Tibial nerve (tissue), 4 donors: ENCODE data around the gene GAB1. TPM values are rescaled to one million over a fixed set of nuclear protein-coding genes. Genes with fewer than 3 reads are reported as not detected.
"Not testable (repeated sequence)": the region's sequence is repeated elsewhere in the genome, so short reads cannot be mapped to it uniquely, and the experiment has no call there.

Experiments used
- DNase-seq, 2 donors: peaks; one replicate each; pipeline ENCODE4 v3.0.0-alpha.2; 2019; ENCODE audit warnings: low spot score in 2 of 2
- H3K27ac ChIP-seq, 4 donors: fragments of 200-600 bp; sonication (generic) in 3 of 4; one replicate each; pipeline ENCODE4 v1.5.1; 2017 to 2019; ENCODE audit warnings: mild to moderate bottlenecking in 1 of 4
- H3K27me3 ChIP-seq, 2 donors: fragments of 200-600 bp; sonication (generic) in 1 of 2; one replicate each; pipeline versions ENCODE4 v1.5.1 to v1.6.0; 2017 to 2019
- H3K36me3 ChIP-seq, 3 donors: fragments of 200-600 bp; sonication (generic); one replicate each; pipeline ENCODE4 v1.5.1; 2018 to 2019
- H3K4me1 ChIP-seq, 4 donors: fragments of 200-600 bp; sonication (generic) in 3 of 4; one replicate each; pipeline ENCODE4 v1.5.1; 2017 to 2019
- H3K4me3 ChIP-seq, 4 donors: fragments of 200-600 bp; sonication (generic) in 3 of 4; one replicate each; pipeline ENCODE4 v1.5.1; 2017 to 2019; ENCODE audit warnings: mild to moderate bottlenecking in 1 of 4, moderate library complexity in 1 of 4
- H3K9me3 ChIP-seq, 4 donors: fragments of 200-600 bp; sonication (generic) in 3 of 4; one replicate each; pipeline ENCODE4 v1.5.1; 2017 to 2019
- EP300 ChIP-seq, 2 donors: sonication (generic); formaldehyde crosslinking; IDR thresholded peaks; one replicate each; pipeline ENCODE4 v1.6.1; 2017; ENCODE audit warnings: antibody characterized with exemption in 2 of 2, mild to moderate bottlenecking in 1 of 2
- POLR2A ChIP-seq, 2 donors: fragments of 450-650 bp; IDR thresholded peaks; one replicate each; pipeline ENCODE4 v1.6.1; 2017; ENCODE audit warnings: antibody characterized with exemption in 2 of 2, mild to moderate bottlenecking in 2 of 2, moderate library complexity in 2 of 2
- WGBS, 2 donors: methylation state at CpG; one replicate each; pipeline ENCODE4 v1.1.5; 2018; 5-methylcytosine and 5-hydroxymethylcytosine counted together
- total RNA-seq, 4 donors: library from RNA; depleted of rRNA; stranded (reverse); fragments of >200 nt; gene quantifications; one replicate each; pipeline ENCODE4 v1.1.0, GENCODE V29; 2016
- TF ChIP-seq, protein P1 (sequence below), 5 experiments: fragments of 200-600 bp in 3 of 5; fragments of 450-650 bp in 2 of 5; sonication (generic) in 3 of 5; IDR thresholded peaks; one replicate each; pipeline ENCODE4 v1.5.1; 2016 to 2019; ENCODE audit warnings: antibody characterized with exemption in 5 of 5, mild to moderate bottlenecking in 3 of 5, moderate library complexity in 2 of 5

The GAB1 gene
- total RNA-seq, 4 donors from 2014 or later = 50.7 to 123 (median 81.4) TPM

DNA sequence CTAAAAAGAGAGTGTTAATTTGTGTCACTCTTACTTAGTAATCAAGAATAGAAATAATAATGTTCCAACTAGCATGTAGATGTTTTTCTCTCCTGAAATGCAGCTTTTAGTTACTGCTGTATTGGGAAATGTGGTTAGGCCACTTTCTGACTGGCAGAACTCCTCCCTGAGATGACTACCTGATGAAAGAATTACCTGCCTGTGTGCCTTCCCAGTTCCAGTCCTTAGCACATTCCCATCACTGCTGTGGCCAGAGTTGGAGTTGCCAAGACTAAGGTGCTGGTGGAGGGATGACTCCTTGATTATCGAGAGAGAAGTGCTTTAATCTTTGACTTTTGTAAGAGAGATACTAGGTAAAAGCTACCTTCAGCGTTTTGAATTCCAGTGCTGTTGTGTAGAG is 9.5 kb downstream of the GAB1 start:
- DNase-seq = no peak
- 54 to 65% methylated on average over 2 of the region's 2 CpGs for WGBS, 2 donors
- TF ChIP-seq EP300 (IDR thresholded peaks at IDR 0.05) = no peak
- no peak for TF ChIP-seq POLR2A (IDR thresholded peaks at IDR 0.05)
- TF ChIP-seq, protein P1, sequence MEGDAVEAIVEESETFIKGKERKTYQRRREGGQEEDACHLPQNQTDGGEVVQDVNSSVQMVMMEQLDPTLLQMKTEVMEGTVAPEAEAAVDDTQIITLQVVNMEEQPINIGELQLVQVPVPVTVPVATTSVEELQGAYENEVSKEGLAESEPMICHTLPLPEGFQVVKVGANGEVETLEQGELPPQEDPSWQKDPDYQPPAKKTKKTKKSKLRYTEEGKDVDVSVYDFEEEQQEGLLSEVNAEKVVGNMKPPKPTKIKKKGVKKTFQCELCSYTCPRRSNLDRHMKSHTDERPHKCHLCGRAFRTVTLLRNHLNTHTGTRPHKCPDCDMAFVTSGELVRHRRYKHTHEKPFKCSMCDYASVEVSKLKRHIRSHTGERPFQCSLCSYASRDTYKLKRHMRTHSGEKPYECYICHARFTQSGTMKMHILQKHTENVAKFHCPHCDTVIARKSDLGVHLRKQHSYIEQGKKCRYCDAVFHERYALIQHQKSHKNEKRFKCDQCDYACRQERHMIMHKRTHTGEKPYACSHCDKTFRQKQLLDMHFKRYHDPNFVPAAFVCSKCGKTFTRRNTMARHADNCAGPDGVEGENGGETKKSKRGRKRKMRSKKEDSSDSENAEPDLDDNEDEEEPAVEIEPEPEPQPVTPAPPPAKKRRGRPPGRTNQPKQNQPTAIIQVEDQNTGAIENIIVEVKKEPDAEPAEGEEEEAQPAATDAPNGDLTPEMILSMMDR (IDR thresholded peaks at IDR 0.05) = no peak
- Histone ChIP-seq H3K27ac (peak overlapping the region in 2 of 4 donors; percentile 58 to 79), H3K4me3 (no peak overlapping the region), H3K27me3 (no peaks in the 10 kb centered on the region), H3K9me3 (no peaks in the 10 kb centered on the region), H3K4me1 (peaks cover 0 to 40% (median 24%) of the 10 kb centered on the region in 4 donors), H3K36me3 (no peaks in the 10 kb centered on the region)

- DNase-seq = no peak
- peaks cover 0 to 46% (median 33%) of the 10 kb centered on the region in 4 donors for H3K4me1 ChIP-seq
- no peaks in the 10 kb centered on the region for H3K36me3 ChIP-seq
- H3K9me3 ChIP-seq = no peaks in the 10 kb centered on the region
- H3K27ac ChIP-seq = peak overlapping the region in 1 of 4 donors; percentile 58
- no peak overlapping the region for H3K4me3 ChIP-seq
- no peaks in the 10 kb centered on the region for H3K27me3 ChIP-seq
- no peak for TF ChIP-seq EP300 (IDR thresholded peaks at IDR 0.05)
- TF ChIP-seq, protein P1 (IDR thresholded peaks at IDR 0.05) = no peak
- no peak for TF ChIP-seq POLR2A (IDR thresholded peaks at IDR 0.05)
- 41 to 64% methylated on average over 2 of the region's 2 CpGs for WGBS, 2 donors
These were observed 10.9 kb downstream of the GAB1 start for GRCh38 chr4:143347484-143348111.

- WGBS, 2 donors = 71 to 73% methylated on average over 7 of the region's 7 CpGs
- no peak for DNase-seq
- Histone ChIP-seq H3K9me3 (no peaks in the 10 kb centered on the region), H3K4me1 (peaks cover 0 to 48% (median 39%) of the 10 kb centered on the region in 4 donors), H3K36me3 (no peaks in the 10 kb centered on the region), H3K27me3 (no peaks in the 10 kb centered on the region), H3K27ac (no peak overlapping the region), H3K4me3 (no peak overlapping the region)
- TF ChIP-seq EP300 (IDR thresholded peaks at IDR 0.05) (no peak), POLR2A (IDR thresholded peaks at IDR 0.05) (no peak)
- TF ChIP-seq, protein P1 (IDR thresholded peaks at IDR 0.05) = no peak
These were observed 11.8 kb downstream of the GAB1 start for GRCh38 chr4:143348233-143349077.

DNA sequence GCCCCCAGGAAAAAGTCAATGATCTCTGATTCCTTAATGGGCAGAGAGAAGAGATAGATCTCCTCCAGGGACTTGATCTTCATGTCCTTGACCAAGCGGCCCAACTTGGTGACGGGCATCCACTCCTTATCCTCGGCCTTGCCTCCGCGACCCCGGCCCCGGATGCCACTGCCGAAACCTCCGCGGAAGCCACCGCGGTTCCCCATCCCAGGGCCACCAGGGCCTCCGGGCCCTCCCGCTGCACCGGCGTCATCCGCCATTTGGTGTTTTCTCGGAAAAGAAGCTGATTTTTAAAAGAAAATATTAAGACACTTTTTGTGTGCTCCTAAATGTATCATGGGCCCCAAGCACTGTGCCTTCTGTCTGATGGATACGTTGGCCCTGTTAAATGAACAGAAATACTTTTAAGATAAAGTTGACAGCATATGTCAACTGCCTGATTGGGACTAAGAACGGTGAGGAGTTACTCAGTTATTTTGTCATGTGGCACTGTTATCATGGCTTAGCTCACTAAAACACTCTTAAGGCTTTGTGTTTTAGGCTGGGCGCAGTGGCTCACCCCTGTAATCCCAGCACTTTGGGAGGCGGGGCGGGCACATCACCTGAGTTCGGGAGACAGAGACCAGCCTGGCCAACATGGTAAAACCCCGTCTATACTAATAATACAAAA is 13.3 kb downstream of the GAB1 start:
- WGBS, 2 donors = 92 to 93% methylated on average over 25 of the region's 25 CpGs

GRCh38 chr4:143351149-143351691 is 14.5 kb downstream of the GAB1 start:
- peak overlapping the region in 3 of 4 donors; percentile 39 to 74 (median 63) for H3K27ac ChIP-seq
- WGBS, 2 donors = 82% methylated on average over 20 of the region's 20 CpGs
- H3K27me3 ChIP-seq = no peaks in the 10 kb centered on the region
- TF ChIP-seq, protein P1 (IDR thresholded peaks at IDR 0.05) = no peak
- no peak for DNase-seq
- peaks cover 2 to 62% (median 54%) of the 10 kb centered on the region in 4 donors for H3K4me1 ChIP-seq
- no peaks in the 10 kb centered on the region for H3K36me3 ChIP-seq
- H3K9me3 ChIP-seq = no peaks in the 10 kb centered on the region
- peak overlapping the region in 1 of 4 donors; percentile 24 for H3K4me3 ChIP-seq

More for the DNA sequence above, 13.3 kb downstream of the GAB1 start:
- H3K36me3 ChIP-seq, H3K4me3 ChIP-seq, H3K27me3 ChIP-seq, H3K9me3 ChIP-seq, DNase-seq: not testable (repeated sequence)
- Histone ChIP-seq H3K27ac (peak overlapping the region in 1 of 4 donors; percentile 74), H3K4me1 (peaks cover 2 to 49% (median 49%) of the 10 kb centered on the region in 4 donors)
